Lower leg skin (tissue), 3 donors: ENCODE measurements around the gene DHDH.

ENCODE experiments used
- POLR2A ChIP-seq, 2 donors: fragments of 450-650 bp; IDR thresholded peaks; one replicate each; pipeline ENCODE4 v1.6.1; 2016 to 2017; ENCODE audit warnings: antibody characterized with exemption in 2 of 2, mild to moderate bottlenecking in 1 of 2, moderate library complexity in 1 of 2
- TF ChIP-seq, protein P1 (sequence below), 3 donors: fragments of 450-650 bp; IDR thresholded peaks; one replicate each; pipeline ENCODE4 v1.5.1; 2016; ENCODE audit warnings: antibody characterized with exemption in 3 of 3, mild to moderate bottlenecking in 3 of 3, moderate library complexity in 2 of 3

DNA sequence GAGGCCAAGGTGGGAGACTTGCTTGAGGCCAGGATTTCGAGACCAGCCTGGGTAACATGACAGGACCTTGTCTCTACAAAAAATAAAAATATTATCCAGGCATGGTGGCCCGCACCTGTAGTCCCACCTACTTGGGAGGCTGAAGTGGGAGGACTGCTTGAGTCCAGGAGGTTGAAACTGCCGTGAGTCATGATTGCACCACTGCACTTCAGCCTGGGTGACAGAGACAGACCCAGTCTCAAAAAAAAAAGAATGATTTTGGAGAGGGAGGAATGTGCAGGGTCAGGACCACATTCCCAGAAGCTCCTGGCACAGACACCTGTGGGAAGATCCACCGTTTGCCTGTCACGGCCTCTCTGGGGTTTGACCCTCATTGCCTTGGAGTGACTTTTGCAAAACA lies 11.9 kb downstream of the DHDH start:
- TF ChIP-seq, protein P1, sequence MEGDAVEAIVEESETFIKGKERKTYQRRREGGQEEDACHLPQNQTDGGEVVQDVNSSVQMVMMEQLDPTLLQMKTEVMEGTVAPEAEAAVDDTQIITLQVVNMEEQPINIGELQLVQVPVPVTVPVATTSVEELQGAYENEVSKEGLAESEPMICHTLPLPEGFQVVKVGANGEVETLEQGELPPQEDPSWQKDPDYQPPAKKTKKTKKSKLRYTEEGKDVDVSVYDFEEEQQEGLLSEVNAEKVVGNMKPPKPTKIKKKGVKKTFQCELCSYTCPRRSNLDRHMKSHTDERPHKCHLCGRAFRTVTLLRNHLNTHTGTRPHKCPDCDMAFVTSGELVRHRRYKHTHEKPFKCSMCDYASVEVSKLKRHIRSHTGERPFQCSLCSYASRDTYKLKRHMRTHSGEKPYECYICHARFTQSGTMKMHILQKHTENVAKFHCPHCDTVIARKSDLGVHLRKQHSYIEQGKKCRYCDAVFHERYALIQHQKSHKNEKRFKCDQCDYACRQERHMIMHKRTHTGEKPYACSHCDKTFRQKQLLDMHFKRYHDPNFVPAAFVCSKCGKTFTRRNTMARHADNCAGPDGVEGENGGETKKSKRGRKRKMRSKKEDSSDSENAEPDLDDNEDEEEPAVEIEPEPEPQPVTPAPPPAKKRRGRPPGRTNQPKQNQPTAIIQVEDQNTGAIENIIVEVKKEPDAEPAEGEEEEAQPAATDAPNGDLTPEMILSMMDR (IDR thresholded peaks at IDR 0.05) = no peak
- TF ChIP-seq POLR2A (IDR thresholded peaks at IDR 0.05) = no peak
